Measurements from ENCODE around the gene GNB3. TPM values are rescaled to one million over a fixed set of nuclear protein-coding genes. Genes with fewer than 3 reads are reported as not detected.
A peak's percentile ranks its signal among the peaks of the same experiment; 100 is the strongest.

The GNB3 gene
- total and polyA plus RNA-seq, 9 of the 15 experiments (the other 6 are each of a cell fraction or from before 2014, with no cell fraction given): 1.4 to 5.8 (median 2.0) TPM

DNA sequence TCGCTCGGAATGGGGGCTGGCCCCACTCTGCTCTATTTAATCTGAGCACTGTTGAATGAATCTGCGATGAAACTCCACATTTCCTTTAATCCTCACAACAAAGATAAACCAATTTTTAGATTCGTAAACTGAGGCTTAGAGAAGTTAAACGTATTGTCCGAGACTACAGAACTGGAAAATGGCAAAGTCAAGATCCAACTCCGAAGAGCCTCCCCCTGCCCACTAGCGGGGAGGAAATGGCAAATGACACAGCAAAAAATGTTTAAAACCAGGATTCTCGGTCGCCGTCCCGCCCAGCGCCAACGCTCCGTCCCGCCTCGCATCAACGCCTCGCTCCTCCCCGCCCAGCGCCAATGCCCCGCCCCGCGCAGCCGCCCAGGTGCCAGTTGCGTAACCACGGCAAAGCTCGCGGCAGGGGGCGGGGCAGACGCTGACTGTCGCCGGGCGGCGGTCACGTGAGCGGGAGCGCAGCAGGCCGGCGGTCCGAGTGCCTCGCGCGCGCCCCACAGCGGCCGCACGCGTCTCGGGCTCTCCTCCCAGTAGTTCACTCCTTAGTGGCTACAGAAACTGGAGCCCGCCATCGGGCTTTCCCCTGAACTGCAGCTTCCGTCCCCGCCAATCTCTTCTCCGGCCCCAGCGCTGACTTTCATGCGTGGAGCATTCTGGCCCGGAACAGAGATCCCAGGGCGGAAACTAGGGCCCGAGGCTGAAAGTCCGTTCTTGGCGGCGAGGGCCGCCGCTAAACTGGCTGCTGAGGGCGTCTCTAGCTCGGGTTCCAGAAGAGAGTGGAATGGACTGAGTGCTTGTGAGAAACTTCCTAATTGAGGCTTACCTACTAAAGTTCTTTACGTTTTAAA lies 50.3 kb downstream of the GNB3 start (continued):
- TF ChIP-seq ZBTB40 (IDR thresholded peaks at IDR 0.05) (peak; percentile 21; the same call in 1 of the 2 replicates), ZBTB40 (CRISPR knock-in tag; IDR thresholded peaks at IDR 0.05) (no peak), SMAD4 (CRISPR knock-in tag; conservative IDR thresholded peaks at IDR 0.05) (peak; percentile 81), XRCC3 (IDR thresholded peaks at IDR 0.05) (no peak), POLR2H (tag; IDR thresholded peaks at IDR 0.05; ENCODE audit: low read depth) (peak; percentile 93), DPF2 (IDR thresholded peaks at IDR 0.05) (peak; percentile 59; the same call in 1 of the 2 replicates), TAF9B (IDR thresholded peaks at IDR 0.05; ENCODE audit: partially characterized antibody) (peak; percentile 93), CCAR2 (IDR thresholded peaks at IDR 0.05; ENCODE audit: low read depth, low read length) (no peak), FOXM1 (IDR thresholded peaks at IDR 0.05; ENCODE audit: low read depth) (peak; percentile 64), FOXM1 (CRISPR knock-in tag; IDR thresholded peaks at IDR 0.05; ENCODE audit: low read depth) (no peak), SIRT6 (IDR thresholded peaks at IDR 0.05; ENCODE audit: low read depth, low read length) (no peak), CHCHD3 (CRISPR knock-in tag; IDR thresholded peaks at IDR 0.05) (no peak), CBX8 (IDR thresholded peaks at IDR 0.05; ENCODE audit: borderline replicate concordance, extremely low read depth, low read depth, low read length, poor library complexity, severe bottlenecking) (no peak), MAFF (IDR thresholded peaks at IDR 0.05; ENCODE audit: low read length) (peak; percentile 89), PML (IDR thresholded peaks at IDR 0.05; ENCODE audit: low read length) (peak; percentile 24; the same call in 1 of the 2 replicates), EP300 (IDR thresholded peaks at IDR 0.05; ENCODE audit: low read length) (peak; percentile 23; the same call in 1 of the 2 replicates)
- TF ChIP-seq, protein P1, sequence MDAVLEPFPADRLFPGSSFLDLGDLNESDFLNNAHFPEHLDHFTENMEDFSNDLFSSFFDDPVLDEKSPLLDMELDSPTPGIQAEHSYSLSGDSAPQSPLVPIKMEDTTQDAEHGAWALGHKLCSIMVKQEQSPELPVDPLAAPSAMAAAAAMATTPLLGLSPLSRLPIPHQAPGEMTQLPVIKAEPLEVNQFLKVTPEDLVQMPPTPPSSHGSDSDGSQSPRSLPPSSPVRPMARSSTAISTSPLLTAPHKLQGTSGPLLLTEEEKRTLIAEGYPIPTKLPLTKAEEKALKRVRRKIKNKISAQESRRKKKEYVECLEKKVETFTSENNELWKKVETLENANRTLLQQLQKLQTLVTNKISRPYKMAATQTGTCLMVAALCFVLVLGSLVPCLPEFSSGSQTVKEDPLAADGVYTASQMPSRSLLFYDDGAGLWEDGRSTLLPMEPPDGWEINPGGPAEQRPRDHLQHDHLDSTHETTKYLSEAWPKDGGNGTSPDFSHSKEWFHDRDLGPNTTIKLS (IDR thresholded peaks at IDR 0.05; ENCODE audit: borderline replicate concordance, low read depth): peak; percentile 80; the same call in 1 of the 2 replicates

Measured in K562 (cell line).